H1 (cell line): ENCODE results near the gene ZNF254. TPM values are rescaled to one million over a fixed set of nuclear protein-coding genes. Genes with fewer than 3 reads are reported as not detected.

Source experiments
- CTCF ChIA-PET: fragments of 300-600 bp; sonication (Branson Sonifier 250); formaldehyde crosslinking; loops from one replicate; lab custom pipeline; 2021; ENCODE audit not compliant: partially characterized antibody; lab: Charles Lee
- POLR2A ChIA-PET: fragments of 300-600 bp; sonication (Branson Sonifier 250); formaldehyde crosslinking; loops from one replicate; lab custom pipeline; 2021; ENCODE audit warnings: inconsistent platforms; ENCODE audit not compliant: partially characterized antibody; lab: Charles Lee
- DNase-seq, 2 experiments: peaks; one replicate each; pipeline versions ENCODE4 v3.0.0 to v3.0.0-alpha.2; 2010 to 2022; ENCODE audit warnings: low spot score in 2 of 2, low read depth in 1 of 2, mixed read lengths in 1 of 2
- FAIRE-seq: peaks from 2 replicates; lab custom pipeline; 2011; peaks lifted over from hg19 to GRCh38; lab: Jason Lieb, UNC
- H2AFZ ChIP-seq: 2 replicates; pipeline ENCODE4 v1.8.1; 2012; ENCODE audit warnings: low read length, inconsistent platforms
- H2AK5ac ChIP-seq: 2 replicates; pipeline ENCODE4 v1.6.1; 2013; ENCODE audit warnings: low read depth, low read length
- H2BK120ac ChIP-seq: replicated peaks from 2 replicates; pipeline ENCODE3; 2013; ENCODE audit warnings: low read depth, low read length, inconsistent platforms
- H2BK12ac ChIP-seq: 2 replicates; pipeline ENCODE4 v1.6.1; 2013; ENCODE audit warnings: low read depth, low read length
- H2BK15ac ChIP-seq: 2 replicates; pipeline ENCODE4 v1.6.1; 2013; ENCODE audit warnings: low read length
- H2BK20ac ChIP-seq: 2 replicates; pipeline ENCODE4 v1.6.1; 2013; ENCODE audit warnings: low read length
- H2BK5ac ChIP-seq: 2 replicates; pipeline ENCODE4 v1.6.1; 2013; ENCODE audit warnings: low read depth, low read length
- H3K14ac ChIP-seq: 2 replicates; pipeline ENCODE4 v1.6.1; 2013; ENCODE audit warnings: inconsistent platforms; ENCODE audit not compliant: insufficient read length
- H3K18ac ChIP-seq: 2 replicates; pipeline ENCODE4 v1.6.1; 2013; ENCODE audit warnings: low read length; ENCODE audit errors: extremely low read depth
- H3K23ac ChIP-seq: 2 replicates; pipeline ENCODE4 v1.6.1; 2013; ENCODE audit warnings: inconsistent platforms; ENCODE audit not compliant: insufficient read length
- H3K23me2 ChIP-seq: 2 replicates; pipeline ENCODE4 v1.6.1; 2013; ENCODE audit warnings: low read depth, low read length
- H3K27ac ChIP-seq: 2 replicates; pipeline ENCODE4 v1.6.1; 2011; ENCODE audit warnings: low read depth, low read length, inconsistent platforms
- H3K27me3 ChIP-seq, 4 experiments: replicated peaks in 1 of 4; 1 replicate in 1 of 4; 2 replicates in 3 of 4; pipeline versions ENCODE4 v1.6.1 to v1.8.1; 2011 to 2013; ENCODE audit warnings: low read length in 3 of 4, mild to moderate bottlenecking in 3 of 4, inconsistent platforms in 2 of 4, mixed read lengths in 2 of 4, moderate library complexity in 1 of 4; ENCODE audit not compliant: control insufficient read depth in 3 of 4, insufficient read depth in 3 of 4; ENCODE audit errors: extremely low read depth in 1 of 4
- H3K36me3 ChIP-seq, 4 experiments: 2 replicates each; pipeline versions ENCODE4 v1.6.1 to v1.8.1; 2011 to 2013; ENCODE audit warnings: mild to moderate bottlenecking in 4 of 4, low read length in 3 of 4, moderate library complexity in 2 of 4, control low read depth in 1 of 4, inconsistent platforms in 1 of 4; ENCODE audit not compliant: insufficient read depth in 4 of 4, control insufficient read depth in 2 of 4
- H3K4ac ChIP-seq: replicated peaks from 2 replicates; pipeline ENCODE3; 2013; ENCODE audit warnings: low read length, low read depth, mixed read lengths, inconsistent platforms; ENCODE audit not compliant: insufficient read length
- H3K4me1 ChIP-seq, 4 experiments: replicated peaks in 1 of 4; 1 replicate in 1 of 4; 2 replicates in 3 of 4; pipeline versions ENCODE4 v1.6.1 to v1.8.1; 2011 to 2013; ENCODE audit warnings: low read length in 3 of 4, inconsistent platforms in 2 of 4, mixed read lengths in 1 of 4; ENCODE audit not compliant: insufficient read depth in 4 of 4, control insufficient read depth in 3 of 4
- H3K4me2 ChIP-seq, 2 experiments: 2 replicates each; pipeline versions ENCODE4 v1.6.1 to v1.8.1; 2011 to 2013; ENCODE audit warnings: low read depth in 2 of 2, low read length in 2 of 2, control low read depth in 1 of 2, inconsistent platforms in 1 of 2, mild to moderate bottlenecking in 1 of 2; ENCODE audit not compliant: insufficient read depth in 1 of 2
- H3K4me3 ChIP-seq, 4 experiments: fragments of 200-600, 300-600 bp in 1 of 4; sonication (generic), shearing (Covaris generic), sonication (Bioruptor Twin) in 1 of 4; 2 replicates each; pipeline versions ENCODE4 v1.5.1 to v1.8.1; 2011 to 2016; ENCODE audit warnings: low read length in 4 of 4, low read depth in 3 of 4, control low read depth in 2 of 4, inconsistent platforms in 2 of 4, mild to moderate bottlenecking in 2 of 4, mixed read lengths in 1 of 4, moderate library complexity in 1 of 4; ENCODE audit not compliant: insufficient read depth in 2 of 4; ENCODE audit errors: extremely low read depth in 1 of 4
- H3K56ac ChIP-seq: replicated peaks from 2 replicates; pipeline ENCODE3; 2013; ENCODE audit warnings: low read depth, mild to moderate bottlenecking, mixed read lengths, low read length, inconsistent platforms; ENCODE audit not compliant: insufficient read length
- H3K79me1 ChIP-seq: 2 replicates; pipeline ENCODE4 v1.6.1; 2013; ENCODE audit warnings: low read depth, low read length, control low read depth
- H3K79me2 ChIP-seq, 2 experiments: 2 replicates each; pipeline versions ENCODE4 v1.6.1 to v1.8.1; 2012 to 2013; ENCODE audit warnings: low read length in 2 of 2, mild to moderate bottlenecking in 2 of 2, inconsistent platforms in 1 of 2; ENCODE audit not compliant: insufficient read depth in 2 of 2, control insufficient read depth in 1 of 2
- H3K9ac ChIP-seq, 4 experiments: replicated peaks in 1 of 4; 1 replicate in 1 of 4; 2 replicates in 3 of 4; pipeline versions ENCODE4 v1.6.1 to v1.8.1; 2011 to 2013; ENCODE audit warnings: low read depth in 3 of 4, low read length in 3 of 4, control low read depth in 2 of 4, mild to moderate bottlenecking in 2 of 4, moderate library complexity in 2 of 4, inconsistent platforms in 1 of 4; ENCODE audit errors: extremely low read depth in 1 of 4
- H3K9me3 ChIP-seq, 2 experiments: 2 replicates each; pipeline versions ENCODE4 v1.6.1 to v1.8.1; 2012 to 2013; ENCODE audit warnings: mild to moderate bottlenecking in 2 of 2, moderate library complexity in 2 of 2, control low read depth in 1 of 2, inconsistent platforms in 1 of 2, low read depth in 1 of 2, low read length in 1 of 2, mixed read lengths in 1 of 2; ENCODE audit not compliant: insufficient read depth in 2 of 2
- H4K20me1 ChIP-seq, 2 experiments: replicated peaks in 1 of 2; 2 replicates each; pipeline versions ENCODE3 to v1.8.1; 2011 to 2013; ENCODE audit warnings: inconsistent platforms in 2 of 2, low read length in 2 of 2, mild to moderate bottlenecking in 1 of 2; ENCODE audit not compliant: insufficient read depth in 2 of 2, control insufficient read depth in 1 of 2
- H4K5ac ChIP-seq: 2 replicates; pipeline ENCODE4 v1.6.1; 2013; ENCODE audit warnings: low read length, low read depth, mixed read lengths, inconsistent platforms; ENCODE audit not compliant: insufficient read length
- H4K8ac ChIP-seq: 2 replicates; pipeline ENCODE4 v1.8.0; 2013; ENCODE audit warnings: mild to moderate bottlenecking, moderate library complexity, low read length, inconsistent platforms; ENCODE audit not compliant: insufficient read depth; ENCODE audit errors: extremely low read depth
- H4K91ac ChIP-seq: replicated peaks from 2 replicates; pipeline ENCODE3; 2013; ENCODE audit warnings: low read length, mixed read lengths, inconsistent platforms; ENCODE audit not compliant: insufficient read length
- CBX5 ChIP-seq: fragments of 300-800, 300-1000 bp; sonication (generic); IDR thresholded peaks from 2 replicates; pipeline ENCODE4 v1.7.1; 2016; ENCODE audit warnings: antibody characterized with exemption, low read length, low read depth
- CEBPB ChIP-seq: IDR thresholded peaks from 2 replicates; pipeline ENCODE4 v1.6.1; 2012; ENCODE audit warnings: low read depth, low read length
- FOSL1 ChIP-seq: IDR thresholded peaks from 2 replicates; pipeline ENCODE4 v1.6.1; 2011; ENCODE audit warnings: mild to moderate bottlenecking, low read depth, low read length, moderate library complexity; ENCODE audit not compliant: insufficient read depth
- HDAC2 ChIP-seq, 2 experiments: fragments of 300-600 bp in 1 of 2; sonication (generic) in 1 of 2; IDR thresholded peaks; 2 replicates each; pipeline ENCODE4 v1.6.1; 2011 to 2012; ENCODE audit warnings: low read depth in 2 of 2, low read length in 2 of 2, mild to moderate bottlenecking in 2 of 2, moderate library complexity in 2 of 2, borderline replicate concordance in 1 of 2, inconsistent platforms in 1 of 2
- KDM5A ChIP-seq: fragments of 200-600 bp; IDR thresholded peaks from 2 replicates; pipeline ENCODE4 v1.7.1; 2012; ENCODE audit warnings: mild to moderate bottlenecking, low read length, inconsistent platforms, mixed read lengths
- POLR2A ChIP-seq, 2 experiments: IDR thresholded peaks; 1 replicate in 1 of 2; 2 replicates in 1 of 2; pipeline ENCODE4 v1.6.1; 2011; ENCODE audit warnings: low read depth in 2 of 2, low read length in 2 of 2, mild to moderate bottlenecking in 2 of 2; ENCODE audit errors: control extremely low read depth in 1 of 2
- POU5F1 ChIP-seq: IDR thresholded peaks from 2 replicates; pipeline ENCODE4 v1.6.1; 2011; ENCODE audit warnings: low read depth, mild to moderate bottlenecking, low read length, moderate library complexity
- SIX5 ChIP-seq: IDR thresholded peaks from 2 replicates; pipeline ENCODE4 v1.6.1; 2011; ENCODE audit warnings: mild to moderate bottlenecking, low read depth, low read length
- SP2 ChIP-seq: IDR thresholded peaks from 2 replicates; pipeline ENCODE4 v1.6.1; 2012; ENCODE audit warnings: mild to moderate bottlenecking, low read length, inconsistent platforms
- YY1 ChIP-seq: IDR thresholded peaks from 2 replicates; pipeline ENCODE4 v1.6.1; 2011; ENCODE audit warnings: low read depth, mild to moderate bottlenecking, low read length
- WGBS, 2 experiments: shearing (Covaris generic) in 1 of 2; methylation state at CpG; one replicate each; pipeline versions ENCODE4 v1.1.6 to v1.1.7; 2013 to 2015; ENCODE audit warnings: low lambda C conversion rate in 2 of 2, mixed read lengths in 2 of 2, inconsistent platforms in 1 of 2, low coverage in 1 of 2, missing lambda C conversion rate in 1 of 2; ENCODE audit not compliant: insufficient replicate concordance in 2 of 2, insufficient coverage in 1 of 2, insufficient read length in 1 of 2; ENCODE audit errors: extremely low coverage in 1 of 2, missing lambda C conversion rate in 1 of 2; 5-methylcytosine and 5-hydroxymethylcytosine counted together
- polyA plus RNA-seq, 7 experiments: library from polyadenylated mRNA; depleted of rRNA in 3 of 7; stranded (reverse) in 5 of 7; unstranded in 2 of 7; fragments of >200 nt in 5 of 7; fragments of 200-250 nt in 2 of 7; gene quantifications; 1 replicate in 5 of 7; 2 replicates in 1 of 7; 4 replicates in 1 of 7; pipeline versions ENCODE4 v1.2.1 to v1.2.3, GENCODE V29; 2011 to 2013; ENCODE audit warnings: missing spikeins in 2 of 7, mixed read lengths in 2 of 7
- total RNA-seq: library from RNA; stranded (reverse); fragmentation: NEBNext Ultra II Directional; extraction: Animal tissue kit (Norgen Biotek cat#: 25700); gene quantifications from 2 replicates; pipeline ENCODE4 v1.2.1, GENCODE V29; 2021
- TF ChIP-seq, protein P1 (sequence below): IDR thresholded peaks from 2 replicates; pipeline ENCODE4 v1.6.1; 2012; ENCODE audit warnings: inconsistent platforms

The ZNF254 gene
- total and polyA plus RNA-seq, 2 of the 8 experiments (the other 6 are each of a cell fraction or from before 2014, with no cell fraction given): 4.4 to 22.0 TPM

DNA sequence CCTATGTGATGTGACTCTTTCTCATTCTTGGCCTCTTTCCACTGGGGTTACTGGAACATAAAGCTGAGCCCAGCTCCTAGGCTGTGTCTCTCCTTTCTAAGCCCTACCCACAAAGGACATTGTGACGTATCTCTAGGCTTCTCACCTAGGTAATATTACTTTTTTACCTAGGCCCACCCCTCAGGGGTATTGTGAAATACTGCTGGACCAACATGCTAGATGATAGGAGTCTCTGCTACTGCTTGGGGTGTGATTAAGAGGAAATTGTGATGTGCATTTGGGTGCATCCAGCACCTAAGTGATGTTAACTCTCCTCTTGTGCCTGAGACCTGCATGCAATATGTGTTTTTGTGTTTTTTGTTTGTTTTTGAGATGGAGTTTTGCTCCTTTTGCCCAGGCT, 22.8 kb upstream of the ZNF254 start:
- FAIRE-seq (no peak), DNase-seq (no peak)
- H3K36me3 ChIP-seq: peaks cover 7 to 50% (median 34%) of the 10 kb centered on the region in 4 experiments; a peak in 7 of 8 replicates
- no peak overlapping the region for H2BK15ac ChIP-seq
- H2AK5ac ChIP-seq: no peak overlapping the region
- H3K18ac ChIP-seq: no peak overlapping the region
- POLR2A ChIA-PET: interaction anchor here (0.7 to 1.7 kb wide), 3 partner anchors 10 to 27 kb away, joined by 3 to 6 read pairs (median 4); no protein-coding TSS in a partner anchor
- no peak overlapping the region for H3K9ac ChIP-seq
- no peak overlapping the region for H3K27ac ChIP-seq
- H3K79me2 ChIP-seq: no peaks in the 10 kb centered on the region
- 0 out of 2 replicates have a peak, but pooled peaks cover 2% of the 10 kb centered on the region for H3K79me1 ChIP-seq
- WGBS, 2 experiments: 100% methylated on average over 1 of the region's 1 CpG; no CpG with 5 or more reads in 1 of the 2 experiments
- H3K4me2 ChIP-seq: no peak overlapping the region
- no peak overlapping the region for H2BK20ac ChIP-seq
- H3K4me3 ChIP-seq: no peak overlapping the region
- no peak overlapping the region for H2BK120ac ChIP-seq
- no peak overlapping the region for H3K23ac ChIP-seq
- H4K5ac ChIP-seq: no peak overlapping the region
- H2AFZ ChIP-seq: no peak overlapping the region
- H4K8ac ChIP-seq: no peak overlapping the region
- no peak overlapping the region for H3K14ac ChIP-seq
- no peak overlapping the region for H3K56ac ChIP-seq
- no peak overlapping the region for H2BK5ac ChIP-seq
- no peaks in the 10 kb centered on the region for H3K23me2 ChIP-seq
- H4K20me1 ChIP-seq: peaks cover 0 to 13% of the 10 kb centered on the region in 2 experiments
- no peak overlapping the region for H4K91ac ChIP-seq
- CTCF ChIA-PET: no interaction called here
- TF ChIP-seq CEBPB (no peak), KDM5A (no peak), POU5F1 (no peak), POLR2A (IDR thresholded peaks at IDR 0.05; ENCODE audit: control extremely low read depth in 1 of 2, low read depth in 2 of 2, low read length in 2 of 2) (no peak), FOSL1 (no peak), SIX5 (no peak), SP2 (no peak), YY1 (no peak), CBX5 (no peak), HDAC2 (IDR thresholded peaks at IDR 0.05; ENCODE audit: borderline replicate concordance in 1 of 2, low read depth in 2 of 2, low read length in 2 of 2) (no peak)
- TF ChIP-seq, protein P1, sequence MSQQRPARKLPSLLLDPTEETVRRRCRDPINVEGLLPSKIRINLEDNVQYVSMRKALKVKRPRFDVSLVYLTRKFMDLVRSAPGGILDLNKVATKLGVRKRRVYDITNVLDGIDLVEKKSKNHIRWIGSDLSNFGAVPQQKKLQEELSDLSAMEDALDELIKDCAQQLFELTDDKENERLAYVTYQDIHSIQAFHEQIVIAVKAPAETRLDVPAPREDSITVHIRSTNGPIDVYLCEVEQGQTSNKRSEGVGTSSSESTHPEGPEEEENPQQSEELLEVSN: no peak
- H3K9me3 ChIP-seq: no peaks in the 10 kb centered on the region
- H3K4ac ChIP-seq: no peak overlapping the region
- no peaks in the 10 kb centered on the region for H3K4me1 ChIP-seq
- no peak overlapping the region for H2BK12ac ChIP-seq
- no peaks in the 10 kb centered on the region for H3K27me3 ChIP-seq
